ENCODE results near the gene FAM117A.

The FAM117A gene

DNA sequence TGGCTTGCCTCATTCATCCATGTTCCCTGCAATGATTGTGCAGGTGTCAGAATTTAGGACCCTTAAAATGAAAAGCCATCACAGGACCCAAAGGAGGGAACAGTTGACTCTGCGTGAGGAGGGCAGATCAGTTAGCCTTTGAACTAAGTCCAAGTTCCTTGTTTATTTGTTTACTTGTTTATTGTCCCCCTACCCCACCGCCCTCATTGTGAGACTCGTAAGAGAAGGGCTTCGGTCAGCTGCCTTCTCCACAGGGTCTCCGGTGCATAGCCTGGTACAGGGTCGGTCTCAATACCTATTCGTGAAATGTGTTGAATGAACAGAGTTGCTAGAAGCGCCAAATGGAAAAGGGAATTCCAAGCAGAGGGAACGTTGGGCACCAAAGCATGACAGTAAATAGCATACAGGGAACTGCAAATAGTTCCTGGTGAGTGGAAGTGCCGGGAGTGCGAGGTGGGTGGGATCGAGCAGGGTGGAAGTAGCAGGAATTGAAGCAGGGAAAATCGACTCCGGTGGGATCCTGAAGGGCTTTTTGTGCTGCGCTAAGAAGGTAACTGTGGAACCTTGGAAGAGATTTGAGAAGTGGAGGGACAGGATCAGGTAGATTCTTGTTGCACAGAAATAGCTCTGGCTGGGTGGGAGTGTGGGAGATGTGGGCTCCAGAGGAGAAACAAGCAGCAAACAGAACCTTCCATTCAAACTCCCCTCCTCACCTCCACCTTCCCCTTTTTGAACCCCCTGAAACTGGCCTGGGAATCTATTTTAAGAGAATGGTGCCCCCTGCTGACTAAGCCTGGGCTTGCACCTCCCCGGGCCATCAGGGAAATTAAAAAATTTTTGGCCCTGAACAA is 68.9 kb downstream of the FAM117A start:
- TF ChIP-seq CTCF (IDR thresholded peaks at IDR 0.05; ENCODE audit: extremely low read depth, missing control alignments) = peak; percentile 84
- peak; percentile 57 for DNase-seq (ENCODE audit: low spot score)

GRCh38 chr17:49692751-49693150 is 71.2 kb downstream of the FAM117A start:
- no peak for DNase-seq (ENCODE audit: low spot score)
- TF ChIP-seq CTCF (IDR thresholded peaks at IDR 0.05; ENCODE audit: extremely low read depth, missing control alignments) = no peak

GRCh38 chr17:49691677-49692191 is 72.2 kb downstream of the FAM117A start:
- TF ChIP-seq CTCF (IDR thresholded peaks at IDR 0.05; ENCODE audit: extremely low read depth, missing control alignments) = no peak
- DNase-seq (ENCODE audit: low spot score) = no peak

DNA sequence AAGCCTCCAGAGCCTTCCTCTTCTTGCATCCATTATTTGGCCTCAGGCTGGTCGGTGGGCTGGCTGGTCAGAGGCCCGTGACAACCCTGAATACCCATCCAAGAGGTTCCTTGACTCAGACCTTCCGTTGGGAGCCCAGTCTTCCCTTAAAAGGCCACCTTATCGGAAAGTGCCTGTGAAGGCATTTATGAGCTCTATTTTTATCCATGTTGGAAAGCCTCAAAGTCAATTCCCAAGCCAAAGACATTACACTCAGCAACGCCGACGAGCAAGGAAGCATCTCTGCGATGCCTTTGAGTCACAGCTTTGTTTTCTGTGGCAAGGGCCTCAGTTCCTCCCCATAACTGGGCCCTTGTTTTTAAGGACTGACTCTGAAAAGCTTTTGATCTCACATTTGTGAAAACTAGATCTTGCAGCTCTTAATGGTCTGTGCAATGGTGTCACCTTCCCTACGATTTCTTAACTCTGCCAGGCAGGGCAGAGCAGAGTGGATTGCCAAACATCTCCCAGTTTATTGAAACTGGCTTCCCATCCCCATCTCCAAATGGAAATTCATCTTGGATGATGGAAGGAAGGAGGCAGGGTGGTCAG is 72.8 kb downstream of the FAM117A start:
- TF ChIP-seq CTCF (IDR thresholded peaks at IDR 0.05; ENCODE audit: extremely low read depth, missing control alignments) = no peak
- DNase-seq (ENCODE audit: low spot score) = no peak

DNA sequence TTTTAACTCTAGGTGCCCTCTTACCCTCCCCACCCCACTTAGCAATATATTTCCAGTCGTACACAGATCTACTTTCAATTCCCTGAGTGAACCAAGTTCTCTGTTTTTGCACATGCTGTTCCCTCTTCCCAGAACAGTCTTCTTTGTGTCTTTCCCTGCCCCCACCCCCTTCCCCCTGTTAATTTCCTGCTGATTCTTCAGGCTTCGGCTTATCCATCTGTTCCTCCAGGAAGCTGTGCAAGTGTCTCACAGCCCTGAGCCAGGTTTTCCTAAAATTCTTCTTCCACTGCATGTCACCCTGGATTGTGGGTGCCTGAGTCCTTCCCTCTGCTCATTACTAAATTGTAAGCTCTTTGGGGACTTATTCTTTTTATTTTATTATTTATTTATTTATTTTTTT is 73.7 kb downstream of the FAM117A start:
- TF ChIP-seq CTCF (IDR thresholded peaks at IDR 0.05; ENCODE audit: extremely low read depth, missing control alignments) = no peak
- no peak for DNase-seq (ENCODE audit: low spot score)

DNA sequence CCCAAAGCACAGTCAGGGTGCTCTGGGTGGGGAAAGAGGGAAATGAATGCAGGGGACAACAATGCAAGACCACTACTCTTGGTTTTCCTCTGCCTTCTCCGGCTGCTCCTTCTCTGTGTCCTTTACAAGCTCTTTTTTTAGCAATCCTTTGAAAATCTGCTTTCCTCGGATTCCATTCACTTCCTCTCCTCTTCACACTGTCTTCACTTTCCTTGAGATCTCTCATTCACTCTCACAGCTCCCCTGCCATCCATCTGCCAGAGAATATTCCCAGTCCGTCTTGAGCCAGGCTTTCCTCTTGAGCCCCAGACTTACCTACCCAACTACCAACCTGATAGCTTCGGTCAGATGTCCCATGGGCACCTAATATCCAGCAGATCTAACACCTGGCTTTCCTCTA is 75.1 kb downstream of the FAM117A start:
- TF ChIP-seq CTCF (IDR thresholded peaks at IDR 0.05; ENCODE audit: extremely low read depth, missing control alignments) = no peak
- no peak for DNase-seq (ENCODE audit: low spot score)

DNA sequence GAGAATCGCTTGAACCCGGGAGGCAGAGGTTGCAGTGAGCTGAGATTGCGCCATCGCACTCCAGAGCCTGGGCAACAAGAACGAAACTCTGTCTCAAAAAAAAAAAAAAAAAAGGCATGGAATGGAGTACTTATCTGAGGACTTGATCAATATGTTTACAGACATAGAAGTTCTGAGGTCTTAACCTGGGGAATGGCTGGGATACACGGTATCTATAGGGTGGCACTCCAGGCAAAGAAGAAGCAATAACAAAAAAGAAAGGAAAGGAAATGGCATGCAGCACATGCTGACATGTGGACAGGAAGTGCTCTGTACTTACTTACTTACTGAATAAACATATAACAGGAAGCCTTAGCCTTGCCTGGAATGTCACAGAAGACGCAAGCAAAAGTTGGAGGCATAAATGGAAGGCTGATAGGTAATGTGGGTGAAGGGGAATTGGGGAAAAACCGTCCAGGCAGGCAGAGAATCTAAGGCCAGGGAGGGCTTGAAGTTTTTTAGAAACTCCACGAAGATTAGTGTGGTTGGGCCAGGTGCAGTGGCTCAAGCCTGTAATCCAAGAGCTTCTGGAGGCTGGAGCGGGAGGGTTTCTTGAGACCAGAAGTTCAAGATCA is 75.9 kb downstream of the FAM117A start:
- no peak for TF ChIP-seq CTCF (IDR thresholded peaks at IDR 0.05; ENCODE audit: extremely low read depth, missing control alignments)
- no peak for DNase-seq (ENCODE audit: low spot score)

All from GM20000 (cell line).